DMS 273 (cell line): Measurements from ENCODE around the gene KIF1B.
A peak's percentile ranks its signal among the peaks of the same experiment; 100 is the strongest.
"Not testable (repeated sequence)": the region's sequence is repeated elsewhere in the genome, so short reads cannot be mapped to it uniquely, and the experiment has no call there.

Experiments used
- DNase-seq: peaks from one replicate; lab custom pipeline; 2025; ENCODE audit not compliant: unreplicated experiment; lab: John Stamatoyannopoulos, UW

The KIF1B gene

GRCh38 chr1:10425826-10426534 lies 215.6 kb downstream of the KIF1B start:
- DNase-seq: not testable (repeated sequence)

GRCh38 chr1:10426535-10426848 lies 216.1 kb downstream of the KIF1B start:
- not testable (repeated sequence) for DNase-seq

GRCh38 chr1:10428984-10429383 lies 218.6 kb downstream of the KIF1B start:
- no peak for DNase-seq

- no peak for DNase-seq
These were observed 219.5 kb downstream of the KIF1B start for GRCh38 chr1:10429868-10430215.

- peak; percentile 97 for DNase-seq
These were observed 220.1 kb downstream of the KIF1B start, which contains the start of gene CENPS for GRCh38 chr1:10430216-10431069. CENPS (plus strand) TSS chr1:10430433; CDS start chr1:10430518, 85 bp downstream.
